Measurements from ENCODE around the gene COL16A1.

COL16A1 gene

DNA sequence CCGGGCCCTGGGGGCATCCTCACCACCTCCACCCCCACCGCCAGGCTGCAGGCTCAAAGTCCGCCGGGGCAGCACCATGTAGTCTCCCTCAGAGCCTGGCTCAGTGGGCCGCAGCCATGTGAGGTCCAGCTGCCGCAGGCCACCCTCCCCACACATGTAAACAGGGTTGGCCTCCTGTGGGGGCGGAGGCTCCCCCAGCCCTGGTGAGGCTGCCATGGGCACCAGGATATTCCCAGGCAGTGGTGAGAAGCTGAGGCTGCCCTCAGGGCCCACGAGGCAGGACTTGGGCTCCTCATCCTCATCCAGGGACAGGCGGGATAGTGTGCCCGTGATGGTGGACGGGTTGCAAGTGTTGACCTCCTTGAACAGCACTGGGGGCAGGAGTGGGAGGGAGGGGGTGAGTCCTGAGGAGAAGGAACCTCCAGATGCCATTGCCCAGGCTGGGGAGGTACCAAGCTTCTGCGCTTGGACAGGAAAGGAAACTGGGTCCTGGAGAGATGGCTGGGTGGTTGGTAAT is 27.3 kb upstream of the COL16A1 start:
- ChIA-PET CTCF (interaction anchor here (0.7 to 1.7 kb wide), 2 partner anchors 15 to 89 kb away, joined by 4 to 9 read pairs; no protein-coding TSS in a partner anchor), POLR2A (no interaction called here)
- TF ChIP-seq ZIC2 (tag by site-specific recombination; IDR thresholded peaks at IDR 0.05), result no peak
- TF ChIP-seq, protein P1, sequence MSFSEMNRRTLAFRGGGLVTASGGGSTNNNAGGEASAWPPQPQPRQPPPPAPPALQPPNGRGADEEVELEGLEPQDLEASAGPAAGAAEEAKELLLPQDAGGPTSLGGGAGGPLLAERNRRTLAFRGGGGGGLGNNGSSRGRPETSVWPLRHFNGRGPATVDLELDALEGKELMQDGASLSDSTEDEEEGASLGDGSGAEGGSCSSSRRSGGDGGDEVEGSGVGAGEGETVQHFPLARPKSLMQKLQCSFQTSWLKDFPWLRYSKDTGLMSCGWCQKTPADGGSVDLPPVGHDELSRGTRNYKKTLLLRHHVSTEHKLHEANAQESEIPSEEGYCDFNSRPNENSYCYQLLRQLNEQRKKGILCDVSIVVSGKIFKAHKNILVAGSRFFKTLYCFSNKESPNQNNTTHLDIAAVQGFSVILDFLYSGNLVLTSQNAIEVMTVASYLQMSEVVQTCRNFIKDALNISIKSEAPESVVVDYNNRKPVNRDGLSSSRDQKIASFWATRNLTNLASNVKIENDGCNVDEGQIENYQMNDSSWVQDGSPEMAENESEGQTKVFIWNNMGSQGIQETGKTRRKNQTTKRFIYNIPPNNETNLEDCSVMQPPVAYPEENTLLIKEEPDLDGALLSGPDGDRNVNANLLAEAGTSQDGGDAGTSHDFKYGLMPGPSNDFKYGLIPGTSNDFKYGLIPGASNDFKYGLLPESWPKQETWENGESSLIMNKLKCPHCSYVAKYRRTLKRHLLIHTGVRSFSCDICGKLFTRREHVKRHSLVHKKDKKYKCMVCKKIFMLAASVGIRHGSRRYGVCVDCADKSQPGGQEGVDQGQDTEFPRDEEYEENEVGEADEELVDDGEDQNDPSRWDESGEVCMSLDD (tag by site-specific recombination; IDR thresholded peaks at IDR 0.05), result no peak
- peak; percentile 52; the same call in 1 of the 2 replicates for TF ChIP-seq GLIS2 (tag by site-specific recombination; IDR thresholded peaks at IDR 0.05)
- TF ChIP-seq ZFHX2 (tag by site-specific recombination; conservative IDR thresholded peaks at IDR 0.05), result 0 out of 2 replicates have a peak, but pooled peaks have one; percentile 10
- no peak for TF ChIP-seq ZNF768 (tag by site-specific recombination; IDR thresholded peaks at IDR 0.05)

DNA sequence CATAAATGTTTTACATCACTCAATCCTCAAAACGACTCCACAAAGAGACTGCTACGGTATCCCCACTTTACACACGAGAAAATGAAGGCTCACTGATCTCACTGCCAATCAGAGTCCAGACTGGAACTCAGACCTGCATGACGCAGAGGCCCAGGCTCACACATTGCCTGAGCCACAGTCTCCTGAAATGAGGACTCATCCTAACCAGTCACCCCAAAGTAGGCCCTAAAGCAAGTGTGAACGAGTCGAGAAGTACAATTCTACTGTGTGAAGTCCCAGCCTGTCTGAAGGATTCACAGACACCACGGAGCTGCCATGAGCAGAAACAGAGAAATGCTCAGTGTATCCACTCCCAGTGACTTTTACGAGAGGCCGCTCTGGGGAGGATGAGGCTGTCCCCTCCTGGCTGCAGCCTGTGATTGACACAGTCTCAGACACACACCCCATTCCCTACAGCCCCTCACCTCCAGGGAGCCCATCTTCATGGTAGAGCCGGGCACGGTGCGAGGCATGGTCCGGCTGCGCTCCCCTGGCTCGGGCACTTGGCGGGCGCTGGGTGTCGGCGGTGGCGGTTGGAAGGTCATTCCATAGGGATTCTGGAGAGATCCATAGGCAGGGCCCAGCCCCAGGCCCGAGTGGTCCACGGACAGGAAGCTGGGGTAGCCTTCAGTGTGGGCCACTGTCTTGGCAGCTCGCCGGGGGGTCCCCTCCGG is 26.7 kb upstream of the COL16A1 start:
- Histone ChIP-seq H3K4me3 (ENCODE audit: low read depth, low read length) (no peak overlapping the region), H3K4me1 (ENCODE audit: control insufficient read depth, insufficient read depth, low read length) (no peaks in the 10 kb centered on the region), H3K9me3 (ENCODE audit: control insufficient read depth, insufficient read depth, low read depth, low read length) (no peaks in the 10 kb centered on the region), H3K27ac (ENCODE audit: extremely low read depth, low read depth, low read length) (no peak overlapping the region), H3K36me3 (ENCODE audit: control insufficient read depth in 2 of 2, insufficient read depth in 1 of 2, low read length in 2 of 2) (peaks cover 0 to 61% of the 10 kb centered on the region in 2 experiments; a peak in 2 of 3 replicates)
- POLR2A ChIA-PET, result no interaction called here
- CTCF ChIA-PET, result interaction anchor here (1.7 kb wide), 1 partner anchor 15 kb away, joined by 9 read pairs; no protein-coding TSS in a partner anchor
- TF ChIP-seq, protein P2, sequence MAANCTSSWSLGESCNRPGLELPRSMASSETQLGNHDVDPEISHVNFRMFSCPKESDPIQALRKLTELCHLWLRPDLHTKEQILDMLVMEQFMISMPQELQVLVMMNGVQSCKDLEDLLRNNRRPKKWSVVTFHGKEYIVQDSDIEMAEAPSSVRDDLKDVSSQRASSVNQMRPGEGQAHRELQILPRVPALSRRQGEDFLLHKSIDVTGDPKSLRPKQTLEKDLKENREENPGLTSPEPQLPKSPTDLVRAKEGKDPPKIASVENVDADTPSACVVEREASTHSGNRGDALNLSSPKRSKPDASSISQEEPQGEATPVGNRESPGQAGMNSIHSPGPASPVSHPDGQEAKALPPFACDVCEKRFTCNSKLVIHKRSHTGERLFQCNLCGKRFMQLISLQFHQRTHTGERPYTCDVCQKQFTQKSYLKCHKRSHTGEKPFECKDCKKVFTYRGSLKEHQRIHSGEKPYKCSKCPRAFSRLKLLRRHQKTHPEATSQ (tag by site-specific recombination; IDR thresholded peaks at IDR 0.05), result no peak
- TF ChIP-seq ZBTB8A (tag by site-specific recombination; IDR thresholded peaks at IDR 0.05) (no peak), ZFP3 (tag by site-specific recombination; IDR thresholded peaks at IDR 0.05; ENCODE audit: low read depth) (no peak), BCL11A (tag by site-specific recombination; IDR thresholded peaks at IDR 0.05; ENCODE audit: low read depth) (no peak), FEZF1 (tag by site-specific recombination; IDR thresholded peaks at IDR 0.05) (no peak), ZNF514 (tag by site-specific recombination; IDR thresholded peaks at IDR 0.05) (no peak), ZFP41 (tag by site-specific recombination; IDR thresholded peaks at IDR 0.05; ENCODE audit: borderline replicate concordance) (no peak), ZNF121 (tag by site-specific recombination; IDR thresholded peaks at IDR 0.05) (no peak), ZNF350 (tag by site-specific recombination; IDR thresholded peaks at IDR 0.05) (no peak), ZNF654 (tag by site-specific recombination; IDR thresholded peaks at IDR 0.05; ENCODE audit: low read depth) (no peak), KLF16 (tag by site-specific recombination; IDR thresholded peaks at IDR 0.05) (no peak), GLI4 (tag by site-specific recombination; IDR thresholded peaks at IDR 0.05) (no peak), ZBTB7A (tag by site-specific recombination; IDR thresholded peaks at IDR 0.05; ENCODE audit: low read depth) (no peak)
- TF ChIP-seq, protein P3, sequence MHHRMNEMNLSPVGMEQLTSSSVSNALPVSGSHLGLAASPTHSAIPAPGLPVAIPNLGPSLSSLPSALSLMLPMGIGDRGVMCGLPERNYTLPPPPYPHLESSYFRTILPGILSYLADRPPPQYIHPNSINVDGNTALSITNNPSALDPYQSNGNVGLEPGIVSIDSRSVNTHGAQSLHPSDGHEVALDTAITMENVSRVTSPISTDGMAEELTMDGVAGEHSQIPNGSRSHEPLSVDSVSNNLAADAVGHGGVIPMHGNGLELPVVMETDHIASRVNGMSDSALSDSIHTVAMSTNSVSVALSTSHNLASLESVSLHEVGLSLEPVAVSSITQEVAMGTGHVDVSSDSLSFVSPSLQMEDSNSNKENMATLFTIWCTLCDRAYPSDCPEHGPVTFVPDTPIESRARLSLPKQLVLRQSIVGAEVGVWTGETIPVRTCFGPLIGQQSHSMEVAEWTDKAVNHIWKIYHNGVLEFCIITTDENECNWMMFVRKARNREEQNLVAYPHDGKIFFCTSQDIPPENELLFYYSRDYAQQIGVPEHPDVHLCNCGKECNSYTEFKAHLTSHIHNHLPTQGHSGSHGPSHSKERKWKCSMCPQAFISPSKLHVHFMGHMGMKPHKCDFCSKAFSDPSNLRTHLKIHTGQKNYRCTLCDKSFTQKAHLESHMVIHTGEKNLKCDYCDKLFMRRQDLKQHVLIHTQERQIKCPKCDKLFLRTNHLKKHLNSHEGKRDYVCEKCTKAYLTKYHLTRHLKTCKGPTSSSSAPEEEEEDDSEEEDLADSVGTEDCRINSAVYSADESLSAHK (tag by site-specific recombination; IDR thresholded peaks at IDR 0.05), result no peak
- TF ChIP-seq, protein P4, sequence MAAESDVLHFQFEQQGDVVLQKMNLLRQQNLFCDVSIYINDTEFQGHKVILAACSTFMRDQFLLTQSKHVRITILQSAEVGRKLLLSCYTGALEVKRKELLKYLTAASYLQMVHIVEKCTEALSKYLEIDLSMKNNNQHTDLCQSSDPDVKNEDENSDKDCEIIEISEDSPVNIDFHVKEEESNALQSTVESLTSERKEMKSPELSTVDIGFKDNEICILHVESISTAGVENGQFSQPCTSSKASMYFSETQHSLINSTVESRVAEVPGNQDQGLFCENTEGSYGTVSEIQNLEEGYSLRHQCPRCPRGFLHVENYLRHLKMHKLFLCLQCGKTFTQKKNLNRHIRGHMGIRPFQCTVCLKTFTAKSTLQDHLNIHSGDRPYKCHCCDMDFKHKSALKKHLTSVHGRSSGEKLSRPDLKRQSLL (tag by site-specific recombination; IDR thresholded peaks at IDR 0.05), result no peak
- TF ChIP-seq, protein P5, sequence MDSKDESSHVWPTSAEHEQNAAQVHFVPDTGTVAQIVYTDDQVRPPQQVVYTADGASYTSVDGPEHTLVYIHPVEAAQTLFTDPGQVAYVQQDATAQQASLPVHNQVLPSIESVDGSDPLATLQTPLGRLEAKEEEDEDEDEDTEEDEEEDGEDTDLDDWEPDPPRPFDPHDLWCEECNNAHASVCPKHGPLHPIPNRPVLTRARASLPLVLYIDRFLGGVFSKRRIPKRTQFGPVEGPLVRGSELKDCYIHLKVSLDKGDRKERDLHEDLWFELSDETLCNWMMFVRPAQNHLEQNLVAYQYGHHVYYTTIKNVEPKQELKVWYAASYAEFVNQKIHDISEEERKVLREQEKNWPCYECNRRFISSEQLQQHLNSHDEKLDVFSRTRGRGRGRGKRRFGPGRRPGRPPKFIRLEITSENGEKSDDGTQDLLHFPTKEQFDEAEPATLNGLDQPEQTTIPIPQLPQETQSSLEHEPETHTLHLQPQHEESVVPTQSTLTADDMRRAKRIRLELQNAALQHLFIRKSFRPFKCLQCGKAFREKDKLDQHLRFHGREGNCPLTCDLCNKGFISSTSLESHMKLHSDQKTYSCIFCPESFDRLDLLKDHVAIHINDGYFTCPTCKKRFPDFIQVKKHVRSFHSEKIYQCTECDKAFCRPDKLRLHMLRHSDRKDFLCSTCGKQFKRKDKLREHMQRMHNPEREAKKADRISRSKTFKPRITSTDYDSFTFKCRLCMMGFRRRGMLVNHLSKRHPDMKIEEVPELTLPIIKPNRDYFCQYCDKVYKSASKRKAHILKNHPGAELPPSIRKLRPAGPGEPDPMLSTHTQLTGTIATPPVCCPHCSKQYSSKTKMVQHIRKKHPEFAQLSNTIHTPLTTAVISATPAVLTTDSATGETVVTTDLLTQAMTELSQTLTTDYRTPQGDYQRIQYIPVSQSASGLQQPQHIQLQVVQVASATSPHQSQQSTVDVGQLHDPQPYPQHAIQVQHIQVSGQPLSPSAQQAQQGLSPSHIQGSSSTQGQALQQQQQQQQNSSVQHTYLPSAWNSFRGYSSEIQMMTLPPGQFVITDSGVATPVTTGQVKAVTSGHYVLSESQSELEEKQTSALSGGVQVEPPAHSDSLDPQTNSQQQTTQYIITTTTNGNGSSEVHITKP (tag by site-specific recombination; IDR thresholded peaks at IDR 0.05), result no peak

More for the DNA sequence above, 27.3 kb upstream of the COL16A1 start:
- Histone ChIP-seq H3K36me3 (ENCODE audit: control insufficient read depth in 2 of 2, insufficient read depth in 1 of 2, low read length in 2 of 2) (peaks cover 0 to 64% of the 10 kb centered on the region in 2 experiments; a peak in 2 of 3 replicates), H3K4me1 (ENCODE audit: control insufficient read depth, insufficient read depth, low read length) (no peaks in the 10 kb centered on the region), H3K27ac (ENCODE audit: extremely low read depth, low read depth, low read length) (no peak overlapping the region), H3K9me3 (ENCODE audit: control insufficient read depth, insufficient read depth, low read depth, low read length) (no peaks in the 10 kb centered on the region), H3K4me3 (ENCODE audit: low read depth, low read length) (no peak overlapping the region)
